ENCODE data around the gene LDLRAD3.

LDLRAD3 gene

GRCh38 chr11:35927104-35927503 is 16.8 kb upstream of the LDLRAD3 start:
- no peak for DNase-seq (ENCODE audit: low read depth in 2 of 2, low spot score in 1 of 2)

GRCh38 chr11:35927682-35928081 is 16.2 kb upstream of the LDLRAD3 start:
- no peak for DNase-seq (ENCODE audit: low read depth in 2 of 2, low spot score in 1 of 2)

- DNase-seq (ENCODE audit: low read depth in 2 of 2, low spot score in 1 of 2), result no peak
Observed at GRCh38 chr11:35928688-35929395, 15.0 kb upstream of the LDLRAD3 start.

GRCh38 chr11:35930466-35930865 is 13.4 kb upstream of the LDLRAD3 start:
- DNase-seq (ENCODE audit: low read depth in 2 of 2, low spot score in 1 of 2), result no peak

- no peak for DNase-seq (ENCODE audit: low read depth in 2 of 2, low spot score in 1 of 2)
Observed at GRCh38 chr11:35932121-35932520, 11.7 kb upstream of the LDLRAD3 start.

GRCh38 chr11:35932681-35933319 is 11.1 kb upstream of the LDLRAD3 start:
- DNase-seq (ENCODE audit: low read depth in 2 of 2, low spot score in 1 of 2), result no peak

- DNase-seq (ENCODE audit: low read depth in 2 of 2, low spot score in 1 of 2), result no peak
Observed at GRCh38 chr11:35933320-35933871, 10.5 kb upstream of the LDLRAD3 start.

GRCh38 chr11:35934271-35934670 is 9.6 kb upstream of the LDLRAD3 start:
- no peak for DNase-seq (ENCODE audit: low read depth in 2 of 2, low spot score in 1 of 2)

- no peak for DNase-seq (ENCODE audit: low read depth in 2 of 2, low spot score in 1 of 2)
Observed at GRCh38 chr11:35934981-35935380, 8.9 kb upstream of the LDLRAD3 start.

- no peak for DNase-seq (ENCODE audit: low read depth in 2 of 2, low spot score in 1 of 2)
Observed at GRCh38 chr11:35935390-35935789, 8.5 kb upstream of the LDLRAD3 start.

GRCh38 chr11:35937111-35937510 is 6.8 kb upstream of the LDLRAD3 start:
- DNase-seq (ENCODE audit: low read depth in 2 of 2, low spot score in 1 of 2), result no peak

GRCh38 chr11:35937700-35938099 is 6.2 kb upstream of the LDLRAD3 start:
- DNase-seq (ENCODE audit: low read depth in 2 of 2, low spot score in 1 of 2), result no peak

GRCh38 chr11:35938231-35938630 is 5.6 kb upstream of the LDLRAD3 start:
- DNase-seq (ENCODE audit: low read depth in 2 of 2, low spot score in 1 of 2), result no peak

GRCh38 chr11:35943309-35943708 is 553 bp upstream of the LDLRAD3 start:
- DNase-seq (ENCODE audit: low read depth in 2 of 2, low spot score in 1 of 2), result no peak

- no peak for DNase-seq (ENCODE audit: low read depth in 2 of 2, low spot score in 1 of 2)
Observed at GRCh38 chr11:35944503-35945136, 758 bp downstream of the LDLRAD3 start.

GRCh38 chr11:35945137-35945518 is 1.3 kb downstream of the LDLRAD3 start:
- DNase-seq (ENCODE audit: low read depth in 2 of 2, low spot score in 1 of 2), result no peak

- DNase-seq (ENCODE audit: low read depth in 2 of 2, low spot score in 1 of 2), result no peak
Observed at GRCh38 chr11:35946766-35947165, 2.9 kb downstream of the LDLRAD3 start.

- DNase-seq (ENCODE audit: low read depth in 2 of 2, low spot score in 1 of 2), result no peak
Observed at GRCh38 chr11:35947437-35947836, 3.6 kb downstream of the LDLRAD3 start.

- DNase-seq (ENCODE audit: low read depth in 2 of 2, low spot score in 1 of 2), result no peak
Observed at GRCh38 chr11:35949242-35949641, 5.4 kb downstream of the LDLRAD3 start.

GRCh38 chr11:35950082-35950481 is 6.2 kb downstream of the LDLRAD3 start:
- DNase-seq (ENCODE audit: low read depth in 2 of 2, low spot score in 1 of 2), result no peak

- DNase-seq (ENCODE audit: low read depth in 2 of 2, low spot score in 1 of 2), result no peak
Observed at GRCh38 chr11:35951680-35952079, 7.8 kb downstream of the LDLRAD3 start.

- DNase-seq (ENCODE audit: low read depth in 2 of 2, low spot score in 1 of 2), result no peak
Observed at GRCh38 chr11:35953081-35953760, 9.4 kb downstream of the LDLRAD3 start.
